IMR-90 (cell line): ENCODE data around the gene AKR1D1. TPM values are rescaled to one million over a fixed set of nuclear protein-coding genes. Genes with fewer than 3 reads are reported as not detected.

Experiments used
- ATAC-seq: fragments of 200-7000 bp; cut with Tn5 transposase; 2 replicates; pipeline ENCODE4 v1.9.1; 2020; ENCODE audit warnings: low read depth, mild to moderate bottlenecking, moderate library complexity
- BruUV-seq: library from RNA; stranded (reverse); fragments of 400-500 nt; replicated peaks from 2 replicates; lab custom pipeline; 2021; lab: Mats Ljungman, UMichigan
- CTCF ChIA-PET: fragments of 300-600 bp; formaldehyde crosslinking; extraction: SDS; loops from one replicate; lab custom pipeline; 2021; ENCODE audit warnings: antibody characterized with exemption; lab: Yijun Ruan, JAX
- POLR2A ChIA-PET: fragments of 300-600 bp; sonication (Branson Sonifier 250); formaldehyde crosslinking; loops from one replicate; lab custom pipeline; 2022; ENCODE audit warnings: antibody characterized with exemption; ENCODE audit not compliant: unreplicated experiment; lab: Charles Lee
- DNase-seq: peaks from one replicate; pipeline ENCODE4 v3.0.0; 2013
- H2AFZ ChIP-seq: replicated peaks from 2 replicates; pipeline ENCODE3; 2013; ENCODE audit warnings: low read length, mild to moderate bottlenecking; ENCODE audit not compliant: poor library complexity
- H2AK5ac ChIP-seq: 2 replicates; pipeline ENCODE4 v1.6.1; 2013; ENCODE audit warnings: low read depth, low read length, inconsistent platforms
- H2AK9ac ChIP-seq: replicated peaks from 2 replicates; pipeline ENCODE3; 2013; ENCODE audit warnings: mild to moderate bottlenecking, low read depth, low read length, moderate library complexity; ENCODE audit not compliant: poor library complexity
- H2BK120ac ChIP-seq: 2 replicates; pipeline ENCODE4 v1.6.1; 2013; ENCODE audit warnings: low read depth, low read length, inconsistent platforms
- H2BK15ac ChIP-seq: 3 replicates; pipeline ENCODE4 v1.6.1; 2013; ENCODE audit warnings: low read depth, low read length, inconsistent platforms
- H2BK20ac ChIP-seq: 2 replicates; pipeline ENCODE4 v1.6.1; 2013; ENCODE audit warnings: low read depth, mild to moderate bottlenecking, inconsistent platforms, low read length, moderate library complexity
- H2BK5ac ChIP-seq: 2 replicates; pipeline ENCODE4 v1.6.1; 2013; ENCODE audit warnings: mild to moderate bottlenecking, low read depth, low read length, inconsistent platforms; ENCODE audit not compliant: poor library complexity, severe bottlenecking
- H3K14ac ChIP-seq: replicated peaks from 2 replicates; pipeline ENCODE4 v1.6.1; 2013; ENCODE audit warnings: low read depth, low read length, inconsistent platforms
- H3K18ac ChIP-seq: 2 replicates; pipeline ENCODE4 v1.6.1; 2013; ENCODE audit warnings: low read depth, low read length, control low read depth
- H3K23ac ChIP-seq: 2 replicates; pipeline ENCODE4 v1.6.1; 2013; ENCODE audit warnings: low read depth, low read length, inconsistent platforms
- H3K27ac ChIP-seq: 2 replicates; pipeline ENCODE4 v1.5.1; 2013; ENCODE audit warnings: mild to moderate bottlenecking, control low read depth, low read length; ENCODE audit not compliant: insufficient read depth
- H3K27me3 ChIP-seq: 2 replicates; pipeline ENCODE4 v1.6.1; 2013; ENCODE audit warnings: low read length; ENCODE audit not compliant: control insufficient read depth, insufficient read depth
- H3K36me3 ChIP-seq: 2 replicates; pipeline ENCODE4 v1.6.1; 2013; ENCODE audit warnings: low read length, mixed read lengths; ENCODE audit not compliant: control insufficient read depth, insufficient read depth
- H3K4ac ChIP-seq: 2 replicates; pipeline ENCODE4 v1.6.1; 2013; ENCODE audit warnings: low read depth, low read length, inconsistent platforms
- H3K4me1 ChIP-seq: 2 replicates; pipeline ENCODE4 v1.6.1; 2013; ENCODE audit warnings: low read length, mixed read lengths; ENCODE audit not compliant: control insufficient read depth, insufficient read depth
- H3K4me2 ChIP-seq: 2 replicates; pipeline ENCODE4 v1.6.1; 2013; ENCODE audit warnings: low read depth, mild to moderate bottlenecking, control low read depth, low read length, moderate library complexity
- H3K4me3 ChIP-seq: 2 replicates; pipeline ENCODE4 v1.5.1; 2013; ENCODE audit warnings: low read depth, mild to moderate bottlenecking, control low read depth, low read length, moderate library complexity; ENCODE audit not compliant: insufficient read depth
- H3K56ac ChIP-seq: 2 replicates; pipeline ENCODE4 v1.6.1; 2013; ENCODE audit warnings: low read length, inconsistent platforms; ENCODE audit not compliant: insufficient read depth; ENCODE audit errors: extremely low read depth
- H3K79me1 ChIP-seq, 2 experiments: 2 replicates each; pipeline ENCODE4 v1.6.1; 2013; ENCODE audit warnings: low read length in 2 of 2, inconsistent platforms in 1 of 2, low read depth in 1 of 2
- H3K9ac ChIP-seq: 2 replicates; pipeline ENCODE4 v1.6.1; 2013; ENCODE audit warnings: low read depth, low read length, control low read depth
- H3K9me1 ChIP-seq: 2 replicates; pipeline ENCODE4 v1.6.1; 2013; ENCODE audit warnings: low read length, inconsistent platforms; ENCODE audit not compliant: insufficient read depth
- H3K9me3 ChIP-seq: 2 replicates; pipeline ENCODE4 v1.6.1; 2013; ENCODE audit warnings: low read length; ENCODE audit not compliant: control insufficient read depth, insufficient read depth
- H4K20me1 ChIP-seq: 2 replicates; pipeline ENCODE4 v1.6.1; 2013; ENCODE audit warnings: low read length, inconsistent platforms; ENCODE audit not compliant: insufficient read depth
- H4K5ac ChIP-seq: 2 replicates; pipeline ENCODE4 v1.6.1; 2013; ENCODE audit warnings: mild to moderate bottlenecking, low read depth, low read length, control low read depth
- H4K8ac ChIP-seq, 2 experiments: 2 replicates each; pipeline ENCODE4 v1.6.1; 2013; ENCODE audit warnings: low read depth in 2 of 2, low read length in 2 of 2, control low read depth in 1 of 2, inconsistent platforms in 1 of 2
- H4K91ac ChIP-seq: 2 replicates; pipeline ENCODE4 v1.6.1; 2013; ENCODE audit warnings: low read depth, low read length, inconsistent platforms; ENCODE audit not compliant: insufficient read depth
- BHLHE40 ChIP-seq: fragments of 150-350 bp; IDR thresholded peaks from 2 replicates; pipeline ENCODE4 v1.6.1; 2016; ENCODE audit warnings: mild to moderate bottlenecking, low read depth, low read length
- CEBPB ChIP-seq: IDR thresholded peaks from 2 replicates; pipeline ENCODE4 v1.6.1; 2012; ENCODE audit warnings: low read depth, low read length, improper control_type of control experiment
- CTCF ChIP-seq: conservative IDR thresholded peaks from 2 replicates; pipeline ENCODE4 v1.5.1; 2012; ENCODE audit warnings: mild to moderate bottlenecking, low read depth, low read length, improper control_type of control experiment
- FOS ChIP-seq: fragments of 150-350 bp; IDR thresholded peaks from 2 replicates; pipeline ENCODE4 v1.6.1; 2016; ENCODE audit warnings: low read depth, low read length
- MAFK ChIP-seq: IDR thresholded peaks from 2 replicates; pipeline ENCODE4 v1.6.1; 2012; ENCODE audit warnings: low read depth, low read length, improper control_type of control experiment
- MAZ ChIP-seq: IDR thresholded peaks from 2 replicates; pipeline ENCODE4 v1.6.1; 2012; ENCODE audit warnings: low read depth, mild to moderate bottlenecking, low read length, improper control_type of control experiment, moderate library complexity, borderline replicate concordance
- MXI1 ChIP-seq: IDR thresholded peaks from 2 replicates; pipeline ENCODE4 v1.6.1; 2012; ENCODE audit warnings: low read depth, mild to moderate bottlenecking, low read length, moderate library complexity, borderline replicate concordance
- POLR2A ChIP-seq: IDR thresholded peaks from 2 replicates; pipeline ENCODE4 v1.6.1; 2012; ENCODE audit warnings: mild to moderate bottlenecking, low read depth, low read length
- RAD21 ChIP-seq: IDR thresholded peaks from 2 replicates; pipeline ENCODE4 v1.6.1; 2012; ENCODE audit warnings: low read length, improper control_type of control experiment
- RCOR1 ChIP-seq: IDR thresholded peaks from 2 replicates; pipeline ENCODE4 v1.6.1; 2012; ENCODE audit warnings: mild to moderate bottlenecking, low read length, improper control_type of control experiment; ENCODE audit not compliant: insufficient replicate concordance
- RFX5 ChIP-seq: IDR thresholded peaks from 2 replicates; pipeline ENCODE4 v1.8.0; 2012; ENCODE audit warnings: low read depth, mild to moderate bottlenecking, low read length, moderate library complexity
- SMC3 ChIP-seq: fragments of 150-350 bp; IDR thresholded peaks from 2 replicates; pipeline ENCODE4 v1.6.1; 2016; ENCODE audit warnings: low read depth, mild to moderate bottlenecking, antibody characterized with exemption, low read length, moderate library complexity
- USF2 ChIP-seq: fragments of 150-350 bp; IDR thresholded peaks from 2 replicates; pipeline ENCODE4 v1.6.1; 2017; ENCODE audit warnings: mild to moderate bottlenecking, antibody characterized with exemption, low read length, low read depth
- WGBS, 2 experiments: methylation state at CpG; one replicate each; pipeline versions ENCODE4 v1.1.5 to v1.1.7; 2013; ENCODE audit warnings: missing lambda C conversion rate in 2 of 2; ENCODE audit not compliant: insufficient read length in 1 of 2; ENCODE audit errors: extremely low coverage in 2 of 2; 5-methylcytosine and 5-hydroxymethylcytosine counted together
- dilution Hi-C: fragments of 300-500 bp; cut with HindIII; formaldehyde crosslinking; loops from one replicate; pipeline ENCODE4 v1.14.3; 2018; ENCODE audit warnings: low sequenced_read_pairs; ENCODE audit not compliant: unreplicated experiment
- in situ Hi-C: fragments of 300-500 bp; cut with MboI; formaldehyde crosslinking; loops from 3 replicates; pipeline ENCODE4 v1.14.3; 2019; ENCODE audit warnings: low sequenced_read_pairs, inconsistent platforms, mixed read lengths
- intact Hi-C: fragments of 100-400 bp; cut with micrococcal nuclease; formaldehyde crosslinking; loops from 2 replicates; pipeline ENCODE4 v1.10.0; 2022
- polyA plus RNA-seq, 3 experiments: library from polyadenylated mRNA; depleted of rRNA; stranded (reverse); fragments of >200 nt; gene quantifications; 2 replicates each; pipeline ENCODE4 v1.2.3, GENCODE V29; 2012; ENCODE audit warnings: low replicate concordance in 1 of 3
- total RNA-seq: library from RNA; depleted of rRNA; stranded (reverse); fragments of >200 nt; gene quantifications from 2 replicates; pipeline ENCODE4 v1.2.3, GENCODE V29; 2012
- TF ChIP-seq, protein P1 (sequence below): fragments of 150-350 bp; IDR thresholded peaks from 2 replicates; pipeline ENCODE4 v1.6.1; 2016; ENCODE audit warnings: low read depth, mild to moderate bottlenecking, low read length, moderate library complexity, borderline replicate concordance

The AKR1D1 gene
- total and polyA plus RNA-seq, 2 of the 4 experiments (the other 2 are of a cell fraction): not detected

DNA sequence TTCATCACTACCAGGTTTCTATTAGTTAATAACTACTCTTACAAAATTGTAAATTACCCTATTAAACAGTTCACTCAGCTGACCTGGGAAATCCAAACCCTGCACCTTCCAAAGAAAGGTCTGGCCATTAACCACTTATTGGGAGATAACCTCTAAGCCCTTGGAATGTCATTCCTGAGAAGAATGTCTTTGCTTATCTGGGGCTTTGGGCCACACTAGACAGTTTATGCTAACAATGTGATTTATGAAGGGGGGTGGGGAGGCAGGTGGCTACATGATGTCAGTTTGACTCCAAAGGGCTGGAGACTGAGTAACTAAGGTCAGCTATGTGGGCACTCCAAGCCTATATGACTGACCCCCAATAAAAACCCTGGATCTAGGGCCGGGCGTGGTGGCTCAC, 50.7 kb downstream of the AKR1D1 start:
- H3K9ac ChIP-seq: no peak overlapping the region

More for the DNA sequence above, 50.7 kb downstream of the AKR1D1 start:
- DNase-seq (no peak), ATAC-seq (no peak)
- H2BK15ac ChIP-seq: no peak overlapping the region
- H3K4ac ChIP-seq: no peak overlapping the region
- dilution Hi-C loops (no loop called here), in situ Hi-C loops (no loop called here), intact Hi-C loops (no loop called here)
- H2AK9ac ChIP-seq: no peak overlapping the region
- POLR2A ChIA-PET: no interaction called here
- H2BK120ac ChIP-seq: no peak overlapping the region
- H3K27me3 ChIP-seq: no peaks in the 10 kb centered on the region
- H3K56ac ChIP-seq: no peak overlapping the region
- no peak overlapping the region for H3K27ac ChIP-seq
- H3K79me1 ChIP-seq: no peaks in the 10 kb centered on the region
- no TSS peak for BruUV-seq
- no peaks in the 10 kb centered on the region for H3K36me3 ChIP-seq
- H3K4me3 ChIP-seq: no peak overlapping the region
- no peak overlapping the region for H4K8ac ChIP-seq
- peaks cover 3% of the 10 kb centered on the region; the same call in 1 of the 2 replicates for H3K9me3 ChIP-seq
- CTCF ChIA-PET: interaction anchor here (0.6 to 0.7 kb wide), 2 partner anchors 612 to 1877 kb away, joined by 3 to 4 read pairs; no protein-coding TSS in a partner anchor
- H4K91ac ChIP-seq: no peak overlapping the region
- no peaks in the 10 kb centered on the region for H3K4me1 ChIP-seq
- no peak overlapping the region for H3K18ac ChIP-seq
- no peak for TF ChIP-seq CTCF
- no peak for TF ChIP-seq FOS
- TF ChIP-seq SMC3: no peak
- no peak for TF ChIP-seq RFX5
- no peak for TF ChIP-seq RAD21
- no peak for TF ChIP-seq MAFK
- TF ChIP-seq MAZ: no peak
- TF ChIP-seq USF2: no peak
- TF ChIP-seq, protein P1, sequence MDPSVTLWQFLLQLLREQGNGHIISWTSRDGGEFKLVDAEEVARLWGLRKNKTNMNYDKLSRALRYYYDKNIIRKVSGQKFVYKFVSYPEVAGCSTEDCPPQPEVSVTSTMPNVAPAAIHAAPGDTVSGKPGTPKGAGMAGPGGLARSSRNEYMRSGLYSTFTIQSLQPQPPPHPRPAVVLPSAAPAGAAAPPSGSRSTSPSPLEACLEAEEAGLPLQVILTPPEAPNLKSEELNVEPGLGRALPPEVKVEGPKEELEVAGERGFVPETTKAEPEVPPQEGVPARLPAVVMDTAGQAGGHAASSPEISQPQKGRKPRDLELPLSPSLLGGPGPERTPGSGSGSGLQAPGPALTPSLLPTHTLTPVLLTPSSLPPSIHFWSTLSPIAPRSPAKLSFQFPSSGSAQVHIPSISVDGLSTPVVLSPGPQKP: no peak
- no peak for TF ChIP-seq RCOR1
- TF ChIP-seq BHLHE40: no peak
- TF ChIP-seq MXI1: no peak
- no peak for TF ChIP-seq POLR2A
- TF ChIP-seq CEBPB: no peak
- H4K5ac ChIP-seq: no peak overlapping the region
- no peak overlapping the region for H3K4me2 ChIP-seq
- no CpG with 5 or more reads among the region's 2 CpGs for WGBS, 2 experiments
- no peaks in the 10 kb centered on the region for H4K20me1 ChIP-seq
- H2BK5ac ChIP-seq: no peak overlapping the region
- no peak overlapping the region for H3K23ac ChIP-seq
- H3K14ac ChIP-seq: no peak overlapping the region
- H2BK20ac ChIP-seq: no peak overlapping the region
- no peak overlapping the region for H2AFZ ChIP-seq
- H3K9me1 ChIP-seq: no peaks in the 10 kb centered on the region
- H2AK5ac ChIP-seq: no peak overlapping the region
